GM19193 (cell line): ENCODE data around the gene PIANP.

ENCODE experiments used
- POLR2A ChIP-seq: IDR thresholded peaks from 4 replicates; pipeline ENCODE4 v1.6.1; 2011; ENCODE audit not compliant: insufficient read depth, insufficient read length; ENCODE audit errors: extremely low read depth

Gene PIANP

DNA sequence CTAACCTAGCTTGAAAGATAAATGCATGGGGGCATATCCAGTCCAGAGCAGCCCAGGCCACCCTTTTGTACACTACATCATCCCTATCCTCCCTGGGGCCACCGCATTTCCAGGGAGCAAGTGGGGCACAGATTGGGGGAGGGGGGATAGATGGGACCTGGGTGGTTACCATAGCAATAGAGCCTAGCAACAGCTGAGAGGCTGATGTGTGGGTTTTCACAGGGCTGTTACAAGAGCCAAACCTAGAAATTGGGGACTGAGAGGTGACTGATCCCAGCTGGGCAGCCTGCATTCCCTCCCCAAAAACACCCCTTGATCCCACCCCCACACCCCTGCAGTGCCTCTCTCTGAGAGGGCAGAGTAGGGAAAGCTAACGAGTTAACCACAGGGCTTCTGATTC lies 7.7 kb downstream of the PIANP start:
- TF ChIP-seq POLR2A, result no peak

- no peak for TF ChIP-seq POLR2A
Observed at GRCh38 chr12:6691473-6691872, 9.1 kb downstream of the PIANP start.

GRCh38 chr12:6688999-6689882 lies 11.4 kb downstream of the PIANP start, which contains the start of gene ZNF384:
Gene ZNF384 (minus strand): TSS chr12:6689375. CDS start chr12:6679520, 9,855 bp downstream.
- TF ChIP-seq POLR2A, result peak; percentile 83

GRCh38 chr12:6688543-6688998 lies 12.0 kb downstream of the PIANP start:
- TF ChIP-seq POLR2A, result no peak

DNA sequence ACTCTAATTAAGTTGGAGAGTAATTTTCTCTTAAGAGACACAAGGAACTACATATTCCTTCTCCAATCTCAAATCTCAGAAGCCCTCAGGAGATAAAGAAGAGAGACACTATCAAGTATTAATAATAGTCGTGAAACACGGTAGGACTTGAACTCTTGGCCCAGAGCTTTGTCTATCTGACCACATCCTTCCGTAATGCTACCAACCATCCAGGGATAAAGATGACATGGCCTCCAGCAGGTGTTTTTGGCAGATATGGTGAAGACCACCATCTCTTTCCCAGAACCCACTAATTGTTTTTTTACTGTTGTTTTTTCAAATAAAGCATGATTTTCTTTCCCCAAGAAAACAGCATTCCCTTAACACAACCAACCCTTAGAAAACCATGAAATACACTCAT lies 14.8 kb downstream of the PIANP start:
- TF ChIP-seq POLR2A, result no peak

DNA sequence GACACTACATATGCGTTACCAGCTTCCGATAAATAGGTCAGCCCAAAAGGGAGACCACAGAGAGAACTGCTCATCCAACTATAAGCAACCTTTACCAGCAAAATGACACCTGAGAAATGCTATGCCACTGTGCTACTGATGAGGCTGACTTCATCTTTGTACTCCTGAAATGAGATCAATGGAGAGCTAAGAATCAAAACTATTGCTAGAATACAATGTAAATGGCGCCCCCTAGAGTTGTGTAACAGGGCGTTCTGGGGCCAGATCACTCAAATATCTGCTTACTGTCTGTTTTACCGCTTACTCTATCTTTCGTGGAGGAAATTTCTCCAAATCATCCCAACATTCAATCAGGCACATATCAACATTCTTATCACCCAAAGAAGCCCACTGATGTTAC lies 16.0 kb downstream of the PIANP start:
- no peak for TF ChIP-seq POLR2A

- TF ChIP-seq POLR2A, result no peak
Observed at GRCh38 chr12:6676962-6677361, 23.7 kb downstream of the PIANP start.

GRCh38 chr12:6672143-6672542 lies 28.5 kb downstream of the PIANP start:
- TF ChIP-seq POLR2A, result no peak

DNA sequence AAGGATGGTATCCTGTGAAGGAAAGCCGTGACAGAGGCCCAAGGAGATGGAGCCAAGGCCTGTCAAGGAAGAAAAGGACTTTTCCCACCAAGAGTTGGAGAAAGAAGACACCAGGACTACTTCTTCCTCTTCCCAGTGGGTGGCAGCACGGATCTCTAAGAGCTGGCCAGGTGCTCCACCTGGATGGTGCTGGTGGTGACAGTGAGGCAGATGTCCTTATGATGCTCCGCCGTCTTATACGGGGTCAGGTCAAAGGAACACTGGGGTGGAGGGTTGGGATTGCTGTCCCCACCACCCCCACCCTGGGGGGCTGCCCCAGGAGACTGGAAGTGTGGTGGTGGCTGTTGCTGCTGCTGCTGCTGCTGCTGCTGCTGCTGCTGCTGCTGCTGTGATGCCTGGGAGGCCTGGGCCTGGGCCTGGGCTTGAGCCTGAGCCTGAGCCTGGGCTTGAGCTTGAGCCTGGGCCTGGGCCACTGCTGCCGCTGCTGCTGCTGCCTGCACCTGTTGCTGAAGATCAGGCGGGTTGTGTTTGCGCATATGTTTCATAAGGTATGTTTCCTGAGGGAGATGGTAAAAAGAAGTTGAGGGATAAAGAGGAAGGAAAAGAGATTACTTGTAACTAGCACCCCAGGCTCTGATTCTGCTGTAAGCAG lies 32.9 kb downstream of the PIANP start:
- TF ChIP-seq POLR2A, result no peak

DNA sequence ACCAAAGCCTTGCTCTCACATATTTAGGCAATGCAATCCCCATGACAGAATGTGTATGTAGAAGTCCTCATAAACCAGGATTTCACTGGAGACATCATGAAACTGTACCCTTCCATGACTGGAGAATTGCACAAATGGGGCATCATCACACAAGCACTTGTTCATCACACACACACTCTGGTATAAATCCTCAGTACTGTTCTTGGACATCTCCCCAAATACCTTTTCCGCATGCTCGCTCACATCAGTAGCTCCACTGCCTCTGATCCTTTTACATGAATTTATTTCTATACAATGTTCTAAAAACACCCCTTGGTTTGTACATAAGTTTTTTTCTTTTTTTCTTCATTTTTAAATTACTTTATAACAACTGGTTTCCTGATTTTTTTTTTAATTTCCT lies 34.4 kb downstream of the PIANP start:
- no peak for TF ChIP-seq POLR2A

GRCh38 chr12:6664902-6665301 lies 35.7 kb downstream of the PIANP start:
- peak; percentile 24 for TF ChIP-seq POLR2A

DNA sequence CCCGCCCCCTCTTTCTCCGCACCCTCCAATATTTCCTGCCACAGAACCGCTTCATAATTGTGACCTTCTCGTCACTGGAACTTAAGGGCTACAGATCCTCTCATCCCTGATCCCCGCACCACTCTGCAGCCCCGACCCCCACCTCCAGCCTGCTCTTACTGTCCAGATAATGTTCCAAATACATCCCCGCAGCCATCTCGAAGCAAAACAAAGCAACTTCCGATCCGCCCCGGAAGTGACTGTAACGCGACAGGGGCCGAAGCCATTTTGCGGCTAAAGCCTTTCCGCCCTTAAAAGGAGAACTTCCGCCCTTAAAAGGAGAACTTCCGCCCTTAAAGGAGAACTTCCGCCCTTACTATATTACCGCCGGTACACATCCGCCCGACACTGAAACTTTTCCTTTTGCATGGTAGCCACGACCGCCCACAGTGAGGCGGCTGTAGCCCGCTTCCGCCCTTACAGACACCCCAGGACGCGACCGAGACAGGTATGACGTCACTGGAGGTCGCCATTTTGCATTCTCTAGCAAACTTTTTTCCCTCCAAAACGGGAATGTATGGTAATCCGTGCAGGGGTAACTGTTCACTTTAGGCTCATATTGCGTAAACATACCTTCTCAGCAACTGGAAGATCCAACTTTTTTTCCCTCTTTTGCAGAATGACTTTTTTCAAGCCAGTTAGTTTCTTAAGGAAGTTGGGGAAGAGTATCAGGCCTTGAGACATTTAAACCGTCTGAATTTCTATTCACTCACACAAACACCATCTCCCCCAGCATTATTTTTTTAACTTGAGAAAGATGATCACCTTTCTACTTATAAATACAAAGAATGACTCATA lies 37.5 kb downstream of the PIANP start, which contains the start of gene ING4:
TSS of gene ING4 (minus strand) at position 214 of the 837 bp plus-strand sequence. CDS start at position 196, 18 bp downstream.
- TF ChIP-seq POLR2A, result peak; percentile 71

DNA sequence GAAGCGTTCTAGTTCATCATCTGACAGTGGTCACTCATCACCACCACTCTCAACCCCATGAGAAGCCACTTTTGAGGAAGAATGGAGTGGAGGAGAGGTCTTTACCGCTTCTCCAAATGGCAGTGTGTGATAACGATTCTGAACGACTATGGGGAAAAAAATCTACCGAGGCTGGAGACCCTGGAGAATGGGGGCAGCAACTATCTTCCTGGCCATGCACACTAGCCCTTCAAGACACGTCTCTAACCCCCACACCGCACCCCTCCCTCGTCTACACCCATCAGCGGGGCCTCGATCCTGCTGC lies 38.1 kb downstream of the PIANP start:
- TF ChIP-seq POLR2A, result no peak

DNA sequence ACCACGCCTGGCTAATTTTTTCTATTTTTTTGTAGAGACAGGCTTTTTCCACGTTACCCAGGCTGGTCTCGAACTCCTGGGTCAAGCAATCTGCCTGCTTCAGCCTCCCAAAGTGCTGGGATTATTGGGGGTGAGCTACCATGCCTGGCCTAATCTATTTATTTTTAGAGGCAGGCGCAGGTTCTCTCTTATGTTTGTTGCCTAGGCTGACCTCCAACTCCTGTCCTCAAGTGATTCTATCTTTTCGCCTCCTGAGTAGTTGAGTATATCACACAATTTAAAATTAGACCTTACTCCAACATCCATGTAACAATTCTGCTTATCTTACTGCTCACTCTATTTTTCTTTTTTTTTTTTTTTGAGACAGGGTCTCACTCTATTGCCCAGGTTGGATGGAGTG lies 46.6 kb downstream of the PIANP start:
- TF ChIP-seq POLR2A, result no peak

- no peak for TF ChIP-seq POLR2A
Observed at GRCh38 chr12:6653342-6653741, 47.3 kb downstream of the PIANP start.

DNA sequence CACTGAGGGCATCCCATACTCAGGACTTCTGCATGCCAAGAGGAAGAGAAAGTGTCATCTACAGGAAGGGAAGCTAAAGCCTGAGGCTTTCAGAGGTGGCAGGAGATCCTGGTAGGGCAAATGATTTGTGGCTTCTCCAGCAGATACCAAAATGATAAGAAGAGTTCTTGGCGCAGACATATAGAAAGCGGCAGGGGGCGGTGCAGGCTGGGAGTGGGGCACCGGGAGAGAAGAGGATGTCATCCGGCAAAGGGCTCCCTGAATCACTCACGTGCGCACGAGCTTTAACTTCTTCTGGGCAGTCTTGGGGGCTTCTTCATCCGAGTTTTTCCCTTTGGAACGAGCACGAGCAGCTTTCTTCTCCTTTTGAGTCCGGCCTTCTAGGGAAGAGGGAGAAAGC lies 48.2 kb downstream of the PIANP start:
- TF ChIP-seq POLR2A, result no peak

DNA sequence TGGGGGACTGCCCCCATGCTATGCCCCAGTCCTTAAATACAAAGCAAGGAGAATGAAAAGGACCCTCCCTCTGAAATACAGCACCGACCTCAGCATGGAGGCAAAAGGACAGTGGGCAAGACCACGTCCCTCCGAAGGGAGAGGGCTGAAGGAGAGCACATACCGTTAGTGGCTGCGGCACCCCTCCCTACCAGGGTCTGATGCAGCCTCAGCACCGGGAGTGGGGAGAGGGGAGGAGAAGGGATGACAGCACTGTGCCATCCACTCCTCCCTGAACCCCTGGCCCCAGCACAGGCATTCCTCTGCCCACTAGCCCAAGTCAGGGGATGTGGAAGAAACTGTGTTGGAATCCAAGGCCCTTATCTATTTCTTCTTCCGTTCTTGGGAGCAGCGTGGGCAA lies 49.8 kb downstream of the PIANP start:
- no peak for TF ChIP-seq POLR2A
